ENCODE measurements around the gene MAP4K3. TPM values are rescaled to one million over a fixed set of nuclear protein-coding genes. Genes with fewer than 3 reads are reported as not detected.

MAP4K3 gene
- total RNA-seq (10 to 100 TPM; 39.3 to 50.0 (median 43.5) TPM), polyA plus RNA-seq (18.7 TPM)
- long read RNA-seq, donor 1, full-length matches to known transcripts = 28 of 47 reads
- long read RNA-seq, donor 1, partial matches to known transcripts = 10 of 47 reads
- long read RNA-seq, donor 1, other reads (novel, unspliced or antisense) = 9 of 47 reads
- long read RNA-seq, donor 2, full-length matches to known transcripts = 13 of 20 reads
- long read RNA-seq, donor 2, partial matches to known transcripts = 3 of 20 reads
- long read RNA-seq, donor 2, other reads (novel, unspliced or antisense) = 4 of 20 reads
- long read RNA-seq, donor 3, full-length matches to known transcripts = 1 of 13 reads
- long read RNA-seq, donor 3, partial matches to known transcripts = 5 of 13 reads
- long read RNA-seq, donor 3, other reads (novel, unspliced or antisense) = 7 of 13 reads
- long read RNA-seq, donor 4, full-length matches to known transcripts = 14 of 20 reads
- long read RNA-seq, donor 4, partial matches to known transcripts = 5 of 20 reads
- long read RNA-seq, donor 4, other reads (novel, unspliced or antisense) = 1 of 20 reads

DNA sequence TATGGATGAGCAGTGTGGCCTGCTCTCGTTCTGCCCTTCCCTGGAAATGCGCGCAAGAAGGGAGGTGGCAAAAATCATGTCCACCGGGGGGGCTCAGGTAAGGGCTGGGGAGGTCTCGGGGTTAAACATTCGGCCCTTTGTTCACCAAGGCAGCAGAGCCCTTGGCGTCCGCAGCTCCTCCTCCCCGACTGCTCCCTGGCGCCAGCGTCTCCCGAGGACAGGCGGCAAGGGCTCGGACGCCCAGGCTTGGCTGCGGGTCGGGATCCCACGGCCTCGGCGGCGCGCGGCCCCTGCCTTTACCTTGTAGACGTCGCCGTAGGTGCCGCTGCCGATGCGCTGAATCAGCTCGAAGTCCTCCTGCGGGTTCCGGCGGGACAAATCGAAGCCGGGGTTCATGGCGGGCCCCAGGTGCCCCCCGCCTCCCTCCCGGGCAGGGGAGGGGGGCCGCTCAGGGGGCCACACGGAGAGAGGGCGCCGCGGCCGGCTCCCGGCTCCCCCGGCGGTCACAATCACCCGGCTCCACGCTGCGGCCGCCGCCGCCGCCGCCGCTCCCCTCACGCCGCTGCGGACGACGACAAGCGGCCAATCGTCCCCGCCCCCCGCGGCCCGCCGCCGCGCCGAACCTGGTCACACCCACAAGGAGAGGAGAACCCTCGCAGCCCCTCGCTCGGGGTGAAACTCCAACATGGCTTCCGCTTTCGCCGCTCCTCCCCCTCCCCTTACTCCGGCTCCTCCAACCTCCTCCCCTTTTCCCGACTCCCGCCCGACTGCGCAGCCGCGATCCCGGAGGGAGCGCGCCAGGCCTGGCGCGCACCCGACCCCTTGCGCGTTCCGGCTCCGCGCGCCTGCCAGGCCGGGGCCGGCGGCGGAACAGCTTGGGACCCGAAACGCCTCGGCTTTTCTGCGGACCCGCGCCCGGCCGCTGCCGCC, at the start of gene MAP4K3:
TSS of gene MAP4K3 (minus strand) at position 694 of the 930 bp plus-strand sequence. CDS start at position 396, 298 bp downstream.
- under 1% methylated on average over 108 of the region's 109 CpGs for WGBS
- Histone ChIP-seq H3K4me1 (ENCODE audit: control insufficient read depth, insufficient read depth, low read length) (no peaks in the 10 kb centered on the region), H3K27ac (ENCODE audit: low read length) (peak within 1 kb of the TSS; percentile 98), H3K4me3 (ENCODE audit: low read length) (peak within 1 kb of the TSS; percentile 61), H3K27me3 (ENCODE audit: control insufficient read depth, insufficient read depth) (no peaks in the 10 kb centered on the region), H3K9me3 (ENCODE audit: control insufficient read depth, low read length) (no peaks in the 10 kb centered on the region)
- DNase-seq (peak; percentile 95 to 97 (median 96)), ATAC-seq (peak; percentile 94 to 95)
- intact Hi-C loops (cut with DNase I) = loop anchor here in 3 of 4 donors (5.0 to 10.0 kb wide), 3 partner anchors 55 to 62 kb away; no protein-coding TSS in a partner anchor

- Histone ChIP-seq H3K9me3 (ENCODE audit: control insufficient read depth, low read length) (no peaks in the 10 kb centered on the region), H3K27ac (ENCODE audit: low read length) (no peak overlapping the region), H3K4me1 (ENCODE audit: control insufficient read depth, insufficient read depth, low read length) (peaks cover 4% of the 10 kb centered on the region), H3K27me3 (ENCODE audit: control insufficient read depth, insufficient read depth) (no peaks in the 10 kb centered on the region), H3K4me3 (ENCODE audit: low read length) (no peak overlapping the region)
- WGBS = 70% methylated on average over 2 of the region's 2 CpGs
- intact Hi-C loops (cut with DNase I) = no loop called here
- ATAC-seq = no peak
- DNase-seq = no peak
Measured at GRCh38 chr2:39486071-39486470, 49.0 kb upstream of the MAP4K3 start.

DNA sequence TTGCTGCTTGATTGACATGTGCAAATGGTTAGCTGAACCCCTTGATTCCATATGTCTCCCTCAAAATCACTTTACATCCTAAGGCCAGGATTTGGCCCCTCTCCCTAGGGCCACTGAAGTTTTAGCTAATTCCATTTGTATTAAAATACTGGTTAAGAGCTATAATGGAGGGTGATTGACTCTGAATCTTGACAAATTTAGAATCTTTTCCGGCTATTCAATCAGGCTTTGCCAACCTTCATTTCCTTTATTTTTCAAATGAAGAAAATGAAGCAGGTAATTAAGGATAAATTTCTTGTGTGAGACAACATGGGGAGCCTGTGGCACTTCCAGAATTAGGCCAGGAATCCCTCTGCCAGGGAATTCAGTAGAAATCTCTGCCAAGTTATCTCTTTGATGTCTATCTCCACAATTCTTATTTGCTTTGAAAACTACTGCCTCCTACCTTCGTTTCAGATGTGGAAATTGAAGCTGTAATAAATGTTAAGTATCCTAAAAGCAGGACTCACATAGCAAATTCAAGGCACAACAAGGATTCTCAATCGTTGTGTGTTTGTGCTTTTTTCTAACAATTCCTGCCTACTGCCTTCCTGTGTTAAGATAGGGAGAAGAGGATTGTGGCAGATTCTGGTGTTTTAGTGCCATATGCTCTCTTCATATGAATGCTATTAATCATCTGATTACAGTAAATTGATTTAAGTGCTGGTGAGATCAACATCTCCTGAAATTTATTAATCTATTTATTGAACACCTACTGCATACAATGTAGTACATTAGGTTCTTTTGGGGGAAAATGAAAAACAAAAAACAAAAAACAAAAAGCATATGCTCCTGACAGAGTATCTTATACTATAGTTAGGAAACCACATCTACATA, 47.8 kb upstream of the MAP4K3 start:
- intact Hi-C loops (cut with DNase I) = no loop called here
- WGBS = 50% methylated on average over 3 of the region's 3 CpGs
- Histone ChIP-seq H3K4me1 (ENCODE audit: control insufficient read depth, insufficient read depth, low read length) (peaks cover 4% of the 10 kb centered on the region), H3K27me3 (ENCODE audit: control insufficient read depth, insufficient read depth) (no peaks in the 10 kb centered on the region), H3K9me3 (ENCODE audit: control insufficient read depth, low read length) (no peaks in the 10 kb centered on the region), H3K27ac (ENCODE audit: low read length) (no peak overlapping the region), H3K4me3 (ENCODE audit: low read length) (no peak overlapping the region)
- ATAC-seq (no peak), DNase-seq (no peak)

DNA sequence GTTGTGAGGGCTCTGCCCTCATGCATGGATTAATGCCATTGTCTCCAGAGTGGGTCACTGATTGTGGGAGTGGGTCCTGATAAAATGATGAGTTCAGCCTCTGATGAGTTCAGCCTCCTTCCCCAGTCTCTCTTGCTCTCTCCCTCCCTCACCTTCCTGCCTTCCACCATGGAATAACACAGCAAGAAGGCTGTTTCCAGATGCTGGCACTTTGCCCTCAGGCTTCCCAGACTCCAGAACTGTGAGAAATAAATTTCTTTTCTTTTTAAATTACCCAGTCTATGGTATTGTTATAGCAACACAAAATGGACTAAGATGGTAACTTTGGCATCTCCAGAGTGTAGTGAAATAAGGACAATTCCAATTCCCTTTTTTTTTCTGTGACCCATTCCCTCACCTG, 47.1 kb upstream of the MAP4K3 start:
- Histone ChIP-seq H3K27me3 (ENCODE audit: control insufficient read depth, insufficient read depth) (no peaks in the 10 kb centered on the region), H3K4me1 (ENCODE audit: control insufficient read depth, insufficient read depth, low read length) (peaks cover 4% of the 10 kb centered on the region), H3K4me3 (ENCODE audit: low read length) (no peak overlapping the region), H3K9me3 (ENCODE audit: control insufficient read depth, low read length) (no peaks in the 10 kb centered on the region), H3K27ac (ENCODE audit: low read length) (no peak overlapping the region)
- DNase-seq = peak in 1 of 3 donors; percentile 58
- intact Hi-C loops (cut with DNase I) = no loop called here
- peak in 1 of 2 donors; percentile 46 for ATAC-seq

- intact Hi-C loops (cut with DNase I) = no loop called here
Measured at GRCh38 chr2:39483534-39483933, 46.4 kb upstream of the MAP4K3 start.

DNA sequence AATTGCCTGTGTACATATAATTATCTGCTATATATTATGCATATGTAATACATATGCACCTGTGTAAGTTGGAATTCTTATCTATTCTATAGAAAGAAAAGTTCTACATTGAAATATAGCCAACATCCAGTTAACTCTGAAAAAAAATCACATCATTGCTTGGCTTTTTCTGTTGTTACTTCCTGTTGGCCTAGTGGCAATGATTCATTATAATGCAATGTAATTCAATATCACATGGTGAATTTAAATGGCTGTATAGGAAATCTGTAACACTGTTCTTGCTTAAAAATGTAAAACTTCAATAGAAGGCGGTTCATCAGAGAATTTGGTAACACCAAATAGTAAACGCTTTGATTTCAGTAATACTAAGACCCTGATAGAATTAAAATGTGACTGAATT, 44.5 kb upstream of the MAP4K3 start:
- no peak overlapping the region for H3K4me3 ChIP-seq (ENCODE audit: low read length)
- peaks cover 2% of the 10 kb centered on the region for H3K4me1 ChIP-seq (ENCODE audit: control insufficient read depth, insufficient read depth, low read length)
- no peak overlapping the region for H3K27ac ChIP-seq (ENCODE audit: low read length)
- intact Hi-C loops (cut with DNase I) = no loop called here
- no peaks in the 10 kb centered on the region for H3K9me3 ChIP-seq (ENCODE audit: control insufficient read depth, low read length)
- ATAC-seq = no peak
- 70% methylated on average over 2 of the region's 2 CpGs for WGBS
- no peak for DNase-seq
- H3K27me3 ChIP-seq (ENCODE audit: control insufficient read depth, insufficient read depth) = no peaks in the 10 kb centered on the region

More at GRCh38 chr2:39483534-39483933, 46.4 kb upstream of the MAP4K3 start:
- H3K4me3 ChIP-seq (ENCODE audit: low read length) = no peak overlapping the region
- peaks cover 3% of the 10 kb centered on the region for H3K4me1 ChIP-seq (ENCODE audit: control insufficient read depth, insufficient read depth, low read length)
- ATAC-seq (peak in 1 of 2 donors; percentile 31), DNase-seq (no peak)
- no peaks in the 10 kb centered on the region for H3K27me3 ChIP-seq (ENCODE audit: control insufficient read depth, insufficient read depth)
- H3K9me3 ChIP-seq (ENCODE audit: control insufficient read depth, low read length) = no peaks in the 10 kb centered on the region
- H3K27ac ChIP-seq (ENCODE audit: low read length) = no peak overlapping the region
- 26% methylated on average over 3 of the region's 3 CpGs for WGBS

- no peak for ATAC-seq
- no peak overlapping the region for H3K4me3 ChIP-seq (ENCODE audit: low read length)
Measured at GRCh38 chr2:39479696-39480095, 42.6 kb upstream of the MAP4K3 start.

DNA sequence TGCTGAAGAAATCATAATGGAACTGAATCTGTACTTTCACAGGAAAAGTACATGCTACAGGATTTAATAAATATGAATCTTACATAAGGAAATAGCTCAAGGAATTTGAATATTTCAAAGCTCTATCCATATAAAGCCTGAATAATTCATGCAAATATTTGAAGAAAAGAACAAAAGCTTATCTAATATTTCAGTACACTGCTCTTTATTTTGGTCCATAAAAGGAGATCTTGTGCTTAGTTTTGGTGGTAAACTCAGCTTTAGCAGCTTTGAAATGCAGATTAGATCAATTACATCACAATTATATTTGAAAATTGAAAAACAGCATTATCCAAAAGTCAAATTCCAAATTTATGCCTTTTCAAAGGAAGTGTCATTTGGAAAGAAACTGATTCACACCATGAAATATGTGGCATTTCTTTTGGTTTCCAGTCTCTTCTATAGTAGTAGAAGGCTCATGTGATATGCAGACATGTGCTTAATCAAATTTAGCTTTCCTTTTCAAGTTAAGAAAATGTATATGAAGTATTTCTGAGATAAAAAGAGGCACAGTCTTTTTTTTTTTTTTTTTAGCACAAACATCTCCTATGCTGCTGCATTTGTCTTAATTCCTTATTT, 42.1 kb upstream of the MAP4K3 start:
- no peak overlapping the region for H3K4me3 ChIP-seq (ENCODE audit: low read length)
- no peaks in the 10 kb centered on the region for H3K9me3 ChIP-seq (ENCODE audit: control insufficient read depth, low read length)
- ATAC-seq = no peak
- no peak overlapping the region for H3K27ac ChIP-seq (ENCODE audit: low read length)
- DNase-seq = no peak
- intact Hi-C loops (cut with DNase I) = no loop called here
- H3K4me1 ChIP-seq (ENCODE audit: control insufficient read depth, insufficient read depth, low read length) = peaks cover 2% of the 10 kb centered on the region
- no peaks in the 10 kb centered on the region for H3K27me3 ChIP-seq (ENCODE audit: control insufficient read depth, insufficient read depth)

More at GRCh38 chr2:39479696-39480095, 42.6 kb upstream of the MAP4K3 start:
- DNase-seq = no peak
- WGBS = 87% methylated on average over 5 of the region's 5 CpGs
- Histone ChIP-seq H3K9me3 (ENCODE audit: control insufficient read depth, low read length) (no peaks in the 10 kb centered on the region), H3K27ac (ENCODE audit: low read length) (no peak overlapping the region), H3K4me1 (ENCODE audit: control insufficient read depth, insufficient read depth, low read length) (peaks cover 2% of the 10 kb centered on the region), H3K27me3 (ENCODE audit: control insufficient read depth, insufficient read depth) (no peaks in the 10 kb centered on the region)
- intact Hi-C loops (cut with DNase I) = no loop called here

- H3K4me1 ChIP-seq (ENCODE audit: control insufficient read depth, insufficient read depth, low read length) = no peaks in the 10 kb centered on the region
- intact Hi-C loops (cut with DNase I) = no loop called here
- no peak overlapping the region for H3K27ac ChIP-seq (ENCODE audit: low read length)
- H3K4me3 ChIP-seq (ENCODE audit: low read length) = no peak overlapping the region
- 83% methylated on average over 4 of the region's 4 CpGs for WGBS
- H3K27me3 ChIP-seq (ENCODE audit: control insufficient read depth, insufficient read depth) = no peaks in the 10 kb centered on the region
- ATAC-seq (no peak), DNase-seq (no peak)
- H3K9me3 ChIP-seq (ENCODE audit: control insufficient read depth, low read length) = no peaks in the 10 kb centered on the region
Measured at GRCh38 chr2:39476524-39476923, 39.4 kb upstream of the MAP4K3 start.

DNA sequence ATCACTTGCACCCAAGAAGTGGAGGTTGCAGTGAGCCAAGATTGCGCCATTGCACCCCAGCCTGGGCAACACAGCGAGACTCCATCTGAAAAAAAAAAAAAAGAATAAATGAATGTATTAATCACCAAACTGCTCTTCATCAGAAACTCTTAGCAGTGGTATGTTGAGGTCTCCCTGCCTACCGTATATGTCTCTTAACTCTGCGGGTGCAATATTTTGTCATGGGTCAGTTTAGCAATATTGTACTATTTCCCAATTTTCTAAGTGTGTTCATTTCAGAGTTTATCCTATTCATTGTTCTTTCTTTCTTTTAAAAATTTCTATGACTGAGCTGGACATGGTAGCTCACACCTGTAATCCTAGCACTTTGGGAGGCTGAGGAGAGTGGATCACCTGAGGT, 37.9 kb upstream of the MAP4K3 start:
- DNase-seq = no peak
- WGBS = 93% methylated on average over 4 of the region's 4 CpGs
- H3K4me1 ChIP-seq (ENCODE audit: control insufficient read depth, insufficient read depth, low read length) = no peaks in the 10 kb centered on the region
- intact Hi-C loops (cut with DNase I) = no loop called here
- H3K4me3 ChIP-seq (ENCODE audit: low read length) = no peak overlapping the region
- no peaks in the 10 kb centered on the region for H3K27me3 ChIP-seq (ENCODE audit: control insufficient read depth, insufficient read depth)
- H3K9me3 ChIP-seq (ENCODE audit: control insufficient read depth, low read length) = no peaks in the 10 kb centered on the region
- no peak for ATAC-seq
- H3K27ac ChIP-seq (ENCODE audit: low read length) = no peak overlapping the region

All from right cardiac atrium (tissue), 5 donors.